ENCODE results near the gene CNPY1. TPM values are rescaled to one million over a fixed set of nuclear protein-coding genes. Genes with fewer than 3 reads are reported as not detected.

Gene CNPY1
- total and polyA plus RNA-seq, 2 of the 8 experiments (the other 6 are each of a cell fraction or from before 2014, with no cell fraction given): not detected

GRCh38 chr7:155529845-155530244 is 16.5 kb downstream of the CNPY1 start:
- TF ChIP-seq TBP (IDR thresholded peaks at IDR 0.05; ENCODE audit: low read depth, low read length) (no peak), POU5F1 (IDR thresholded peaks at IDR 0.05; ENCODE audit: low read depth, low read length) (no peak), PHF8 (conservative IDR thresholded peaks at IDR 0.05; ENCODE audit: low read depth, low read length) (no peak), JUND (IDR thresholded peaks at IDR 0.05; ENCODE audit: low read length) (no peak), CBX8 (IDR thresholded peaks at IDR 0.05; ENCODE audit: borderline replicate concordance, low read depth, low read length) (no peak)
- Histone ChIP-seq H3K9me3 (ENCODE audit: insufficient read depth in 2 of 2, low read depth in 1 of 2, low read length in 1 of 2) (peaks cover 0 to 1% of the 10 kb centered on the region in 2 experiments; a peak in 1 of 4 replicates), H2AFZ (ENCODE audit: low read length) (no peak overlapping the region), H3K79me2 (ENCODE audit: control insufficient read depth in 1 of 2, insufficient read depth in 2 of 2, low read length in 2 of 2) (no peaks in the 10 kb centered on the region), H3K4me3 (ENCODE audit: extremely low read depth in 1 of 4, insufficient read depth in 2 of 4, low read depth in 3 of 4, low read length in 4 of 4) (no peak overlapping the region), H3K9ac (replicated peaks in 1 of 4; ENCODE audit: extremely low read depth in 1 of 4, low read depth in 3 of 4, low read length in 3 of 4) (no peak overlapping the region), H3K18ac (ENCODE audit: extremely low read depth, low read length) (no peak overlapping the region), H3K36me3 (ENCODE audit: control insufficient read depth in 2 of 4, insufficient read depth in 4 of 4, low read length in 3 of 4) (no peaks in the 10 kb centered on the region), H2BK5ac (ENCODE audit: low read depth, low read length) (no peak overlapping the region), H4K8ac (ENCODE audit: extremely low read depth, insufficient read depth, low read length) (no peak overlapping the region), H3K27me3 (replicated peaks in 1 of 4; ENCODE audit: control insufficient read depth in 3 of 4, extremely low read depth in 1 of 4, insufficient read depth in 3 of 4, low read length in 3 of 4) (peaks cover 29 to 61% (median 48%) of the 10 kb centered on the region in 4 experiments), H3K23me2 (ENCODE audit: low read depth, low read length) (peaks cover 3% of the 10 kb centered on the region; the same call in 1 of the 2 replicates), H2BK20ac (ENCODE audit: low read length) (no peak overlapping the region), H2BK120ac (replicated peaks; ENCODE audit: low read depth, low read length) (no peak overlapping the region), H3K4me2 (ENCODE audit: insufficient read depth in 1 of 2, low read depth in 2 of 2, low read length in 2 of 2) (no peak overlapping the region), H3K4ac (replicated peaks; ENCODE audit: insufficient read length, low read depth, low read length) (no peak overlapping the region), H4K91ac (replicated peaks; ENCODE audit: insufficient read length, low read length) (no peak overlapping the region), H4K5ac (ENCODE audit: insufficient read length, low read depth, low read length) (no peak overlapping the region), H3K56ac (replicated peaks; ENCODE audit: insufficient read length, low read depth, low read length) (no peak overlapping the region), H3K23ac (ENCODE audit: insufficient read length) (no peak overlapping the region), H2BK15ac (ENCODE audit: low read length) (no peak overlapping the region), H3K4me1 (replicated peaks in 1 of 4; ENCODE audit: control insufficient read depth in 3 of 4, insufficient read depth in 4 of 4, low read length in 3 of 4) (peaks cover 0 to 8% (median 7%) of the 10 kb centered on the region in 4 experiments; a peak in 5 of 7 replicates), H3K14ac (ENCODE audit: insufficient read length) (no peak overlapping the region), H2AK5ac (ENCODE audit: low read depth, low read length) (no peak overlapping the region), H3K27ac (ENCODE audit: low read depth, low read length) (no peak overlapping the region), H4K20me1 (replicated peaks in 1 of 2; ENCODE audit: control insufficient read depth in 1 of 2, insufficient read depth in 2 of 2, low read length in 2 of 2) (peaks cover 2 to 10% of the 10 kb centered on the region in 2 experiments), H3K79me1 (ENCODE audit: low read depth, low read length) (0 out of 2 replicates have a peak, but pooled peaks cover 2% of the 10 kb centered on the region), H2BK12ac (ENCODE audit: low read depth, low read length) (no peak overlapping the region)
- POLR2A ChIA-PET (ENCODE audit: partially characterized antibody): no interaction called here
- CTCF ChIA-PET (ENCODE audit: partially characterized antibody): interaction anchor here (0.7 kb wide), 2 partner anchors 16 to 153 kb away, joined by 3 to 6 read pairs; no protein-coding TSS in a partner anchor
- FAIRE-seq (no peak), DNase-seq (ENCODE audit: low read depth in 1 of 2, low spot score in 2 of 2) (no peak)
- 87% methylated on average over 11 of the region's 11 CpGs; no CpG with 5 or more reads in 1 of the 2 experiments for WGBS, 2 experiments (ENCODE audit: extremely low coverage in 1 of 2, insufficient coverage in 1 of 2, insufficient read length in 1 of 2, insufficient replicate concordance in 2 of 2, low coverage in 1 of 2, low lambda C conversion rate in 2 of 2, missing lambda C conversion rate in 1 of 2)

Data from H1 (cell line).